Stimulated activated CD8-positive, alpha-beta memory T cell treated with anti-CD3 and anti-CD28 coated beads, Interleukin-7, amount 100 ng/mL, for 48 hours (primary cell): ENCODE results near the gene PHACTR4.
"Not testable (repeated sequence)": the region's sequence is repeated elsewhere in the genome, so short reads cannot be mapped to it uniquely, and the experiment has no call there.

Source experiments
- DNase-seq, 2 donors: peaks; one replicate each; pipeline ENCODE4 v3.0.0-alpha.2; 2020; ENCODE audit warnings: low read depth in 1 of 2; ENCODE audit errors: extremely low read depth in 1 of 2

Gene PHACTR4

GRCh38 chr1:28370239-28371009, 884 bp downstream of the PHACTR4 start:
- no peak for DNase-seq

DNA sequence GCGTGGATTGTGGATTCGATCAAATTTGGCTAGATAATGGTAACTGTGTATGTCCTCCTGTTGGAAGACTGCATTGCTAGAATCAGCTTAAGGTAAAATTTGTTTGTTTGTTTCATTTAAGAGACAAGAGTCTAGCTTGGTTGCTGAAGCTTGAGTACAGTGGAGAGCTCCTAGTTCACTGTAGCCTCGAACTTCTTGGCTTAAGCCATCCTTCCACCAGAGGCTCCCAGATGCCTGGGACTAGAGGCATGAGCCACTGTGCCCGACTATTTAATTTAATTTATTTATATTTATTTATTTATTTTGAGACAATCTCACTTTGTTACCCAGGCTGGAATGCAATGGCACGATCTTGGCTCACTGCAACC, 1.5 kb downstream of the PHACTR4 start:
- no peak for DNase-seq

GRCh38 chr1:28373450-28373849, 3.9 kb downstream of the PHACTR4 start:
- not testable (repeated sequence) for DNase-seq

DNA sequence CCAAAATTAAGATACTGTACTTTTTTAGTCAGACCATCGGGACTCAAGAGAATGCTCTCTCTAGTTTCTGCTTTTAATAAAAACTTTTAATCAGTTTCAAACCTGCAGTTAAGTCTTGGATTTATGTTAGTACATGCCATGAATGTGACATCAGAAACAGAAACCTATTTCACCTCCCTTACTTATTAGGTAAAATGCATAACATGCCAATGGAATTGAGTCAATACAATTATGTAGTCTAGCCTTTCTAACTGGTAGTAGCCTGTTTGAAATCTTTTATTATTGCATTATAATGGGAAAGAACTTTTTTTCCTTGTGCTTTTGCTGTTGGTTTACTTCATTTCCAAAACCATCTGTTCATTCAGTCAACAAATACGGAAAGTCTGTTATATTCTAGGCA, 4.8 kb downstream of the PHACTR4 start:
- no peak for DNase-seq

GRCh38 chr1:28375598-28375997, 6.1 kb downstream of the PHACTR4 start:
- not testable (repeated sequence) for DNase-seq

DNA sequence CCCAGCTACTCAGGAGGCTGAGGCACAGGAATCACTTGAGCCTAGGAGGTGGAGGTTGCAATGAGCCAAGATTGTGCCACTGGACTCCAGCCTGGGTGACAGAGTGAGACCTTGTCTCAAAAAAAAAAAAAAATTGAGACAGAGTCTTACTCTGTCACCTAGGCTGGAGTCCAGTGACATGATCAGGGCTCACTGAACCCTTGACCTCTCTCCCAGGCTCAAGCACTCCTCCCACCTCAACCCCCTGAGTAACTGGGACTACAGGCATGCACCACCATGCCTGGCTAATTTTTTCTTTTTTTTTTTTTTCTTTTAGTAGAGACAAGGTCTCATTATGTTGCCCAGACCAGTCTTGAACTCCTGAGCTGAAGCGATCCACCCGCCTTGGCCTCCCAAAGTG, 6.7 kb downstream of the PHACTR4 start:
- not testable (repeated sequence) for DNase-seq

DNA sequence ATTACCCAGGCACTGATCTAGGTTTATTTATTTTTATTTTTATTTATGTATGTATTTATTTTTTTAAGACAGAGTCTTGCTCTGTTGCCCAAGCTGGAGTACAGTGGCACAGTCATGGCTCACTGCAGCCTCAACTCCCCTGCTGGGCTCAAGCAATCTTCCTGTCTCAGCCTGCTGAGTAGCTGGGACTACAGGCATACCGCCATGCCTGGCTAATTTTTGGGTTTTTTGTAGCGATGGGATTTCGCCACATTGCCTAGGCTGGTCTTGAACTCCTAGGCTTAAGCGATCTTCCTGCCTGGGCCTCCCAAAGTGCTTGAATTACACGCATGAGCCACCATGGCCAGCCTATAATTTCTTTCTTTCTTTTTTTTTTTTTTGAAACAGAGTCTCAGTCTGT, 9.4 kb downstream of the PHACTR4 start:
- no peak for DNase-seq

DNA sequence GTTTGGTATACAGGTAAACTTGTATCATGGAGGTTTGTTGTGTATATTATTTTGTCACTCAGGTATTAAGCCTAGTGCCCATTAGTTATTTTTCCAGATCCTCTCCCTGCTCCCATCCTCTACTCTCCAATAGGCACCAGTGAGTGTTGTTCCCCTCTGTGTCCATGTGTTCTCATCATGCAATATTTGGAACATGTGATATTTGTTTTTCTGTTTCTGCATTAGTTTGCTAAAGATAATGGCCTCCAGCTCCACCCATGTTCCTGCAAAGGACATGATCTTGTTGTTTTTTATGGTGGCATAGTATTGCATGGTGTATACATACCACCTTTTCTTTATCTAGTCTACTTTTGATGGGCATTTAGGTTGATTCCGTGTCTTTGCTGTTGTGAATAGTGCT, 10.9 kb downstream of the PHACTR4 start:
- DNase-seq = no peak

DNA sequence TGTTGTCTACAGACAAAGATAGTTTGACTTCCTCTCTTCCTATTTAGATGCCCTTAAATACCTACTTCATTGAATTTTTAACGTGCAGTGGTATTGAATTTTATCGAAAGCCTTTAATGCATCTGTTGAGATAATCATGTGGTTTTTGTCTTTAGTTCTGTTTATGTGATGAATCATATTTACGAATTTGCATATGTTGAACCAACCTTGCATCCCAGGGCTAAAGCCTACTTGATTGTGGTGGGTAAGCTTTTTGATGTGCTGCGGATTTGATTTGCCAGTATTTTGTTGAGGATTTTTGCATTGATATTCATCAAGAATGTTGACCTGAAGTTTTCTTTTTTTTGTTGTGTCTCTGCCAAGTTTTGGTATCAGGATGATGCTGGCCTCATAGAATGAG, 14.2 kb downstream of the PHACTR4 start:
- DNase-seq = not testable (repeated sequence)

GRCh38 chr1:28392027-28392652, 22.6 kb downstream of the PHACTR4 start:
- no peak for DNase-seq

- DNase-seq = no peak
Observed at GRCh38 chr1:28394136-28394535, 24.6 kb downstream of the PHACTR4 start.

- no peak for DNase-seq
Observed at GRCh38 chr1:28395181-28395580, 25.6 kb downstream of the PHACTR4 start.

DNA sequence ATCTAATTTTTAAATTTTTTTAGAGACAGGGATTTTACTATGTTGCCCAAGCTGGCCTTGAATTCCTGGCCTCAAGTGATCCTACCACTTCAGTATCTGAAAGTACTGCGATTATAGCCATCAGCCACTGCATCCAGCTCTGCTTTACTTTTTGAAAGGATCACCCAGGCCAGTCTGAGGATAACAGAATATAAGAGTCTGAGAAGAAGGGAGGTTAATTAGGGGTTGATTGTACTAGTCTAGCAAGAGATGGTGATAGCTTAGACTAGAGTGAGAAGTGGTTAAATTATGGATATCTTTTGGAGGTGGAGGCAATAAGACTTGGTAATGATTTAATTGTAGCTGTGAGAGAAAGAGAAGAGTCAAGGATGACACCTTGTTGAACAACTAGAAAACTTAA, 32.2 kb downstream of the PHACTR4 start:
- no peak for DNase-seq

DNA sequence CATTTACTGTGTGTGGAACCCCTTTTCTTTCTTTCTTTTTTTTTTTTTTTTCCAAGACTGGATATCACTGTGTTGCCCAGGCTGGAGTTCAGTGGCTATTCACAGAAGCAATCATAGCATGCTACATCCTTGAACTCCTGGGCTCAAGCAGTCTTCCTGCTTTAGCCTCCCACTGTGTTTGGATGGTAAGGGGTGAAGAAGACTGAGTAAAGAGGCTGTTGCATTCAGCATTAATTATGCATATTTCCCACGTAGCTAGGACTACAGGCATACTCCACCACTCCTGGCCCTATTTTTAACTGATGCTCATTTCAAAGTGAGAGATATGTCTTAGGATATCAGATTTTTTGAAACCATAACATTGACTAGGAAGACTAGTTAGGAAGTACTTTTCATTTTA, 39.5 kb downstream of the PHACTR4 start:
- DNase-seq = no peak

- no peak for DNase-seq
Observed at GRCh38 chr1:28411656-28412055, 42.1 kb downstream of the PHACTR4 start.

DNA sequence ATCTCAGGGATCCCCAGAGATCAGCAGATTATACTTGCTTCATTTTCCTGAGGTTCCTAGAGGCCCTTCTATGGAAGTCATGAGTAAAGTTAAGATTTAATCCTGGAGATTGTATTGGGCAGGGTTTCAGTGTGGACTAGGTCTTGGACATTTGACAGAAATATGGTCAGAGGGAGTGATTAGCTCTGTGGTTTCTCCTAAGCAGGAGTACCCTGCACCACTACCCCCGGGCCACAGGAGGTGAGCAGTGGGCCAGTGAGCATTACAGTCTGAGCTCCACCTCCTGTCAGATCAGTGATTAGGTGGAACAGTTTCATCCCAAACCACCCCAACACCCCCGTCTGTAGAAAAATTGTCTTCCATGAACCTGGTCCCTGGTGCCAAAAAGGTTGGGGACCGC, 43.2 kb downstream of the PHACTR4 start:
- no peak for DNase-seq

- DNase-seq = no peak
Observed at GRCh38 chr1:28416509-28417194, 47.1 kb downstream of the PHACTR4 start.

DNA sequence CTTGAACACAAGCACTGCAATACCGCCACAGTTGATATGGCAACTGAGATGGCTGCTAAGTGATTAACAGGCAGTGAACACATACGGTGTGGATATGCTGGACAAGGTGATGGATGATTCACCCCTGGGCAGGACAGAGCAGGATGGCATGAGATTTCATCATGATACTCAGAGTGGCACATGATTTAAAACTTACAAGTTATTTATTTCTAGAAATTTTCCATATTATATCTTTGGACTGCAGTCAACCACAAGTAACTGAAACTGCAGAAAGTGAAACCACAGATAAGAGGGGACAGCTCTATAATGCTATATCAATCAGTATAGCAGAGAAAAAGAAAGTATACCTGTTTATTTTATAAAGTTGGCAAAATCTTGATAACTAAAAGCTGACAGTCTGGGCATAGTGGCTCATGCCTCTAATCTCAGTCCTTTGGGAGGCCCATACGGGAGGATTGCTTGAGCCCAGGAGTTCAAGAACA, 47.9 kb downstream of the PHACTR4 start:
- peak in 1 of 2 donors; percentile 29 for DNase-seq

GRCh38 chr1:28417926-28418637, 48.5 kb downstream of the PHACTR4 start:
- DNase-seq = no peak

GRCh38 chr1:28421744-28422143, 52.2 kb downstream of the PHACTR4 start:
- no peak for DNase-seq

DNA sequence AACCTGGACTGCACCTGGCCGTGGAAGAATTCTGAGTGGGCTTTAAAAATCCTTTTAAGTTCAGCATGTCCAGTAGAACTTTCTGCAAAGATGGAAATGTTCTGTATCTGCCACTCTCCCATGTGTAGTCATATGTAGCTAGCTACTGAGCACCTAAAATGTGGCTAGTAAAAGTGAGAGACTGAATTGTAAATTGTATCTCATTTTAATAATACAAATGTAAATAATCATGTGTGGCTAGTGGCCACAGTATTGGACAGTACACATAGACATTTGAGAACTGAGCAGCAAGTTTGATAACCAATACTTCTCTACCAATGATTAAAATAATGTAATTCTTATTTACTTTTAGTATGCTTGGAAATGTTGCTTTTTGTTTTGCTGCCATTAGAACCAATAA, 57.3 kb downstream of the PHACTR4 start:
- DNase-seq = no peak
